ENCODE measurements around the gene KATNAL1.

KATNAL1 gene

DNA sequence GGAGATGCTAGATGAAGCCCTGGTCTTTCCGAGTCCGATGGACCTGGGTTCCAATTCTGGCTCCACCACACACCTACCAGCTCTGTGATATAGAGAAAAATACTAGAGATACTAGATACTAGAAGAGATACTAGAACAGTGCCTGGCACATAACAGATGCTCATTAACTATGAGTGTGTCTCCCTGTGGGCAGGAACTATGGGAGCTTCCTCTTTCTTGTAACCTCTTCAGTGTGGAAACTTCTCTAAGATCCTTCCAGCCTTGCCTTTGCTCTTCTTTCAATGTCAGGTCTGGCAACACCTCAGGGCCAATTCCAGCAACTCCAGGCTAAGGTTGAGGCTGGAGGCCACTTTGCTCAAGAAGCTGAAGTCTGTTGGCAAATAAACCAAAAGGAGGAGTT lies 143.9 kb downstream of the KATNAL1 start:
- no peak for DNase-seq (ENCODE audit: low spot score)

DNA sequence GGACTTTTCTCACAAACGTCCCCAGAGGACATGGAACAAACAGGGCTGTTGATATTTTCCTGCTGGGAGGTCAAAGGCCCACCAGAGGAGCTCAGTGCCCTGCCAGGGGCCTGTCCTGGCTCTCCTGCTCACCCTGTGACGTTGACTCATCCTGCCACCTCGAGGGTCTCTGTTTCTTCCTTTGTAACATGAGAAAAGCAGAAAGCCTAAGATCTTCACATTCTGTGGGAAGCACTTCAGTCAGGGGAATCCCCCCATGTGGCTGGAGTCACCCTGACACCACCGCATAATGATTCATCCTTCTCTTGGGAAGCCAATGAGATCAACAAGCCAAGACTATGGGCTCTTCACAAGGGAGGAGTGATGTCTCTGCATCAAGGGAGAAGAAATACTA lies 147.9 kb downstream of the KATNAL1 start:
- no peak for DNase-seq (ENCODE audit: low spot score)

DNA sequence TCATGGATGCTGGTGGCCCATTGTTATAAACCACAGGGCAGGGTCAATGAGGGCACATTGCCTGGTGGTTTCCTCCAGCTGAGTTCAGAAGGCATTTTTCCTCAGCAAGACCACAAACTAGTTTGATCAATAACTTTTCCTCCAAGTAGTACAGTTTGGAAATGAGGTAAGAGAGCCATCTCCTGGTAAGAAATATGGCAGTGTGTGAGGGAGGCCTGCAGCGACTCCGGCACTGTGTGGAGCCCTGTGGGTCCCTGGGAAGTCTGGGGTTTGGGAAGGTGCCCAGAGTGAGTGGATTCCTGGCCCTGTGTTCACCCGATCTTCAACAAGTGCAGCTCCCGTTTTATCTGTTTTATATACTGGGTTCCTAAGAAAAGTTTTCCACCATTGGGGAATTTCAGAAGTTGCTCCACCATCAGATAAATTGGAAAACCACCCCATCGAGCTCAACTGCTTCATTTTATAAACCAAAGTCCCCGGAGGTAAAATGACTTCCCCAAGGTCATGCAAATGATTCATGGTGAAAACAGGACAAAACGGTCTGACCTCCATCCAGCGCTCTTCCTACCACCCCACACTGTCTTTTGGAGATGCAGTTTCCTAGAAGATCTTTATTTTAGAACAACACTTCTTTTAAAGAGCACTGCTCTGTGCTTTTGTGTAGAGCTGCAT lies 148.4 kb downstream of the KATNAL1 start:
- peak; percentile 45 for DNase-seq (ENCODE audit: low spot score)

DNA sequence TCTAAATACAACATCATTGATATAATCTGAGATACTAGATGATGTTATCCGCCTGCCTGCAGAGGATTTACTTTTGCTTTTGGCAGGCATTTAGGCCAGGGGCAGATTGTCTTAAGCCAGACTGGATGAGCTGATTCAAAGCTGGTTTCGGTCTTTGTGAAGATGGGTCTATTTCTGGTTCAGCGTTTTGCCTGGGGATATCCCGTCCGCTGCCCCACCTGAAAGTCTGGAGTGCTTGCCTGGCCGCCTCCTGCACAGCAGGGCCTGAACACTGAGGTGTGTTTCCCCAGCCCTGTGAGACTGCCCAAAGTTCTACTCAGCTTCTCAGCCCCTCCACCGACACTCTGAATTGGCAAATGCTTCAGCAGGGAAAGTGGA lies 149.7 kb downstream of the KATNAL1 start:
- no peak for DNase-seq (ENCODE audit: low spot score)

DNA sequence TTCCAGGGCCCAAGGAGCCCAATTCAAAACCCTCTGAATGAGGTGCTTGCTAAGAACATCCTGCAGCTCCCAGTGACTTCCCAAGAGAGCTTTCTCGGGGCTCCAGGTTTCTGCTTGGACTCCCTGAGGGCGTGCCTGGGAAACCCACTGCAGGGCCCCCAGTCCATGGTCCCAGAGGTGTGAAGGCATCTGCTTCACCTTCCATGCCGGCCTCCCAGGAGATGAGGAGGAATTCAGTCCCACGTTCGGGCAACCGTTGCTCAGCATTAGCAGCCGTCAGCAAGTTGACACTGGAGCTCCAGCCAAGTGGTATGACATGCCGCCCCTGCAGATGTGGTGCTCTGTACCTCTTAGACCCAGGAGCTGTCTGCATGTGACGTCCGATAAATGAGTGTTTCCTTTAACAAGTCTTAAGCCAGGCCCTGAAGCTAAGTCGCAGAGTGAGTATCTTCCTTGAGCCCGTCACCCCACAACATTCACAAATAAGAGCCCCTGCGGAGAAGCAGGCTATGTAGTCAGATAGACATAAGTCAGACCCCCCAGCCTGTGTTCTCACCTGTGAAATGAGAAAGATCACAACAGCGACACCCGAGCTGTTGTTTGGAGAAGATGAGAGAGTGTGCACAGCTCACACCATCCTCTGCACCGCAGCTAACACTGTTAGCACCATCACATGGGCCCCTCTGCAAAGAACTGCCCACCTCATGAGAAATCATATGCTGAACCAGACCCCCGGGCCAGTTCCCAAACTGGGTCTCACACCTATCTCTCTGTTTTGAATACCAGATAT lies 150.3 kb downstream of the KATNAL1 start:
- no peak for DNase-seq (ENCODE audit: low spot score)

DNA sequence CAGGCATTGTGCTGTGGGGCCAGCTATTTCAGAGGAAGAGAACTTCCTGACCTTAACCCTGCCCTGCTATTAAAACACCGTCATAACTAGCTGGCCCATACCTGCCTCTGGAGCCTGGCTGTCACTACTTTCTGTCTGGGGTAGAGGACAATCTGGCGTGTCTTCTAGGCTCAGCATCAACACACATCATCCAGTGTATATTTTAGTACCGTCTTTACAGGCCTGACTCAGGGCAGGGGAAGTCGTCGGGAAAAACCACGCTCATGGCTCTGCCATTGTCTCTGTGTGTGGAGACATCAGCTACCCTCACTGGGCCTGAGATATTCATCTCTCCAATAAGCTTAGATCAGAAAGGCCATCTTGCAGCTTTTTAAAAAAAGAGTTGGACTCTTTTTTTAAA lies 151.1 kb downstream of the KATNAL1 start:
- DNase-seq (ENCODE audit: low spot score), result no peak

DNA sequence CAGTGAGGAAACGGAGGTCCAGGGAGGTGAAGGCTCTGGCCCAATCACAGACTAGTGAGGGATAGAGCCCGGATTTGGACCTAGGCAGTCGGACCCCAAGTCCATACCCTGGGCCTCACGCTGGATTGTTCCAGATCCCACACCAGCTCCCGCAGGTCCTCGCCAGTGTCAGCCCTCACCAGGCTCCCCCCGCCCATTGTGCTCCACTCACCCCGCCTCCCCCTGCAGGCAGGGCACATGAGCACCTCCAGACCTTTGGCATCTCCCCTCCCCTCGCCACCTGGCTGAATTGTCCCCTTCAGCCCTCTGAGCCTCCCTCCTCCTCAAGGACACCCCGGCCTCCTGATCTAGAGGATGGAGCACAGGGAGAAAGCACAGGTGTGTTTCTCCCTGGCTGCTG lies 152.4 kb downstream of the KATNAL1 start:
- DNase-seq (ENCODE audit: low spot score), result no peak

DNA sequence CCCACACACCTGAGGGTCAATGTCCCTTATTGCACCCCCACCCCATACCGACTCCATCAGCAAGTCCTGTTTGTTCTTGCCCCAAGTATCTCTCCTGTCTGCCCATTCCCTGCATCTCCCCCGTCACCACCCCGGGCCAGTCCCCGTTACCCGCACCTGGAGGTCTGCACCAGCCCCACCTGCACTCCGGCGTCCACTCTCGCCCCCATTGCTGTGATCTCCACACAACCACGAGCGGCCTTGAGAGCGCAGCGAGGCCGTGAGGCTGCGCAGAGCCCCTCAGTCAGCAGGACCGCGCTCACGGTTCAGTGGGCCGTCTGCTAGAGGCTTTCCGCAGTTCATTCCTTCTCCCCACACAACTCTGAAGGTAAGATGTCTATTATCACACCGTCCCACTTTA lies 152.8 kb downstream of the KATNAL1 start:
- no peak for DNase-seq (ENCODE audit: low spot score)

DNA sequence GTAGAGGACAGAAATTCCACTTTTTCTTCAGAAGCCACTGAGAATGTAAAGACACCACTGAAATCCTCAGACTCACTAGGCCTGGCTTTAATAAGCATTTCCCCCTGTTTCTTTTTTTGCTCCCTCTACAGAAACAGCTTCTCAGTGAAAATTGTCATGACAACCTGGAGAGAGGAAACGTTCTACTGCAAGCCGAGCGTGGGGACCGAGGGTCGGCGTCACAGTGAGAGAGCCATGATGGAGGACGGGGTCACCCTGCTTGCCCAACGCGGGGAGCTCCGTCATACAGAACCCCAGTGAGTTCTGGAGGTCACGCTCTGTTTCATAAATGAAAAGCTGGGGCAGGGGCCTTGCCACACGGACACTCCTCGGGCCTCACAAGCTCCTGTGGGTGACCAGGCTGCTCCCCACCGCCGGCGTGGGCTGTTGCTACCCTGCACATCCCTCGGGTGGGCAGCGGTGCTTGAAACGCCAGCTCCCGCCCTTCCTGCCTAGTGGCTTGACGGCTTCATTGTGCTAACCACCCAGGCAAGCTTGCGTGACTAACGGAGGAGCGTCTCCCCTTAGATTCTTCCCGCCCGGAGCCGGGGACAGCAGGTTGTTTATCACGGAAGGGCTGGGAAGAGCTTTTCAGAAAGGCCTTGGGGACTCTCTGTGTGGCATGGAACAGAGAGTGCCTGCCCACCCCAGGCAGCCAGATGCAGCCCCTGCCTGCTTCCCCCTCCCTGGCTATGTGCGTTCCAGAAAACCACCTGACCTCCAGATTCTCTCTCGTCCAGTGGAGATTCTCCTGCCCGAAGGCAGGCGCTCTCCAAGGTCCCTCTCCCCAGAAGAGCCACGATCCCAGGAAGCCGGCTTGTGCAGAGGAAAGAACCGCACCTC lies 153.6 kb downstream of the KATNAL1 start:
- DNase-seq (ENCODE audit: low spot score), result peak; percentile 32
